ENCODE measurements around the gene FUCA1. TPM values are rescaled to one million over a fixed set of nuclear protein-coding genes. Genes with fewer than 3 reads are reported as not detected.

Gene FUCA1
- total and polyA plus RNA-seq, 2 of the 8 experiments (the other 6 are each of a cell fraction or from before 2014, with no cell fraction given), result 5.9 to 6.4 TPM

DNA sequence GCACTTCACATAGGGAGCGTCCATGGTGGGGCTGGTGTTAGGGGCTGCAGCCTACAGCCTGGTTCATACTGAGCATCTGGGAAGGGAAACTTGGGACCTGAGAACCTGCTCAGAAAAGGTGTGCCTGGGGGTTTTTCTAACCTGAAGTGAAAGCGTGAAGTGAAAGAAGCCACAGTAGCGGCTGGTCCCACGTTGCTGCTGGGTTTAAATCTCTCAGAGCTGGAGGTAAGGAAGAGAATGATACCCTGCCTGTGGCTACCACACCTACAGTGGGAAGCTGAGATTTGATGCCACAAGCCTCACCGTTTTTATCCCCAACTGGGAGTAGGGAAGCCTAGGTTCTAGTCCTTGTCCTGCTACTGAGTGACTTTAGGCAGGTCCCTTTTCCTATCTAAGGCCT is 21.0 kb upstream of the FUCA1 start (continued):
- TF ChIP-seq SUZ12 (IDR thresholded peaks at IDR 0.05; ENCODE audit: low read length) (no peak), ATF3 (IDR thresholded peaks at IDR 0.05; ENCODE audit: insufficient read depth, low read depth, low read length) (no peak)

Data from H1 (cell line).